ENCODE results near the gene FFAR4.

Gene FFAR4

DNA sequence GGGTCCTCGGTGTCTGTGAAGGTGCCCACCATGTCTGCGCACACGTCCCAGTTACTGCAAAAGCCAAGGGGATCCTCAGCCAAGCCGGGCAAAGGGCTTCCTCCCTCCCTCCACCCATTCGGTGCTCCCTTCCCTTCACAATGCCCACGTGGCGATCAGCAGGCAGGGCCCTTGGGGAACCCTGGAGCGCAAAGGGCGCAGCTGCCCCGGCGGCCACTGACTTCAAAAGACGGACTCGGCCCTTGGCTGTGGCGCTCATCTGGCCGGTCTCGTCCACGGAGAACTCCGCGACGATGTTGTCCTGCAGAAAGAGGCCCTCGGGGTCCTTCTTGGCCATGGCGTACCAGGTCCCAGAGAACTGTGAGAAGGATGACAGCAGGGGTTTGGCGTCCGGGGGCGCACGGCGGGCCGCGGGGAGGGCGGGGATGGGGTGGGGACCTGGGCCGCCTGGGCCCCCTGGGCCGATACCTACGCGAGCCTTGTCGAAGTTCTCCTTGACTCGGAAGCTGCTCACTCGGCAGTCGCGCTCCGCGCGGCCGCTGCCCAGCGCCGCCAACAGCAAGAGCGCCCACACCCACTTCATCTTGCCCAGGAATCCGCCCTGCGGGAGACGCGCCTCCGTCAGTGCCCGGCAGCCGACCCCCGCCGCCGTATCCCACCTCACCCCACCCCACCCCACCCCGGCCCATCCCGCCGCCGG is 34.1 kb downstream of the FFAR4 start:
- no peak for DNase-seq
- TF ChIP-seq GATA1 (IDR thresholded peaks at IDR 0.05; ENCODE audit: low read depth, low read length) (no peak), POLR2A (IDR thresholded peaks at IDR 0.05; ENCODE audit: low read length) (no peak)

DNA sequence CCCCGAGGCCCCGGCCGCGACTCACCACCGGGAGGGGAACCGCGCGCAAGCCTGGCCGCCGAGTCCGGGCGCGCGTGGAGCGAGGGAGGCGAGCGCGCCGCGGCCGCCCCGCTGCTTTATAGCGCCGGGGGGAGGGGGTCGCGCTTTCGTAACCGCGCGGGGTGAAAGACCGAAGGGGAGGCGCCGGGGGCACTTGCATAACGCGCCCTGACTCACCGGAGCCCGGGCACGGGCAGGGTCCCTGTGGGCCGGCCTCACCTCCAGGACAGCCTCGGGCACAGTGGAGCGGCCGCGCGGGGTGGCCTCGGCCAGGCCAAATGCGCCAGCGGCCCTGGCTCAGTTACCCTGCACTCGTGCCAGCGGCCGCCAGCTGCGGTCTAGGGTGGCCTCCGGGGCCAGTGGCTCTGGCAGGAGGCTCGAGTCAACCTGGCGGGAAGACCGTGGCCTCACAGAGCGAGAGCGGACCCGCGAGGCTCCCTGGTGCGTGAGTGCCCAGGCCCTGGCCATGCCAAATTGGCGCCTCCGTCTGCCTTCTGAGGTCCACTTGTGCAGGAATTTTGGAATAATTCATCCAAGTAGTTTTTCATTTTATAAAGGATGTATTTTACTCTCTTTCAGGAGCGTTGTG is 34.8 kb downstream of the FFAR4 start, which contains the start of gene RBP4:
TSS of gene RBP4 (minus strand) at position 90 of the 628 bp plus-strand sequence. CDS start 207 bp downstream, outside the sequence.
- DNase-seq = no peak
- TF ChIP-seq GATA1 (IDR thresholded peaks at IDR 0.05; ENCODE audit: low read depth, low read length) (no peak), POLR2A (IDR thresholded peaks at IDR 0.05; ENCODE audit: low read length) (no peak)

DNA sequence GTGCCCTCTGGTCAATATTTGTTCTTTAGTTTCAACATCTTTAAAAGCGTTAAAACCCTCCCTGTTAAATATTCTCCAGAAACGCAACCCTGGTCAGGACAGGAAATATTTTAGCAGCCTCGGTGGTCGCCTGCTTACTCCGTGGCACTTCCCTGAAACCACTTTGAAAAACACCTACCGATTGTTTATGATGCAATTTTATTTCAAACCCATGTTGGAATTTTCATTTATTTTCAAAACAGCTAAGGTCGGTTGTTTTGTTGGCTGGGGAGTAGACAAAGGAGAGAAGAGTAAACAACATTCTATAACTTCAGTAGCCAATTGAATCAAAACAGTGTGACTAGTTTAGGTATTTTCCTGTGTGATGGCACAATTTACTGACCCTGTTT is 35.3 kb downstream of the FFAR4 start:
- no peak for DNase-seq
- TF ChIP-seq POLR2A (IDR thresholded peaks at IDR 0.05; ENCODE audit: low read length) (no peak), GATA1 (IDR thresholded peaks at IDR 0.05; ENCODE audit: low read depth, low read length) (no peak)

GRCh38 chr10:93603023-93603422 is 36.6 kb downstream of the FFAR4 start:
- no peak for TF ChIP-seq GATA1 (IDR thresholded peaks at IDR 0.05; ENCODE audit: low read depth, low read length)
- TF ChIP-seq POLR2A (IDR thresholded peaks at IDR 0.05; ENCODE audit: low read length) = no peak
- DNase-seq = no peak

GRCh38 chr10:93604146-93604545 is 37.7 kb downstream of the FFAR4 start:
- TF ChIP-seq GATA1 (IDR thresholded peaks at IDR 0.05; ENCODE audit: low read depth, low read length) = no peak
- TF ChIP-seq POLR2A (IDR thresholded peaks at IDR 0.05; ENCODE audit: low read length) = no peak
- no peak for DNase-seq

DNA sequence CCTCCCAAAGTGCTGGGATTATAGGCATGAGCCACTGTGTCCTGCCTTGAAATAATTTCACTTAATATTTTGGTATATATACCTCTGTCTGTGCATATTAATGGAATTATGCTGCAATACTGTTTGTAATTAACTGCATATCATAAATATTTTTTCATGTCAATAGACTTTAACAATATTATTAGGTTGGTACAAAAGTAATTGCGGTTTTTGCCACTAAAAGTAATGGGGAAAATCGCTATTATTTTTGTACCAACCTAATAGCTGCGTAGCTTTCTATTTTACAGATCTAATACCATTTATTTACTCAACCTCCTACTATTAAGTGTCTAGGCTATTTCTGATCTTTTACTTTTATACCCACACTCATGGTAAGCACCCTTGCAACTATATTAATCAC is 42.0 kb downstream of the FFAR4 start:
- TF ChIP-seq POLR2A (IDR thresholded peaks at IDR 0.05; ENCODE audit: low read length) = no peak
- no peak for TF ChIP-seq GATA1 (IDR thresholded peaks at IDR 0.05; ENCODE audit: low read depth, low read length)
- DNase-seq = no peak

- DNase-seq = no peak
- TF ChIP-seq POLR2A (IDR thresholded peaks at IDR 0.05; ENCODE audit: low read length) (no peak), GATA1 (IDR thresholded peaks at IDR 0.05; ENCODE audit: low read depth, low read length) (no peak)
These were observed 45.8 kb downstream of the FFAR4 start, which contains the start of gene PDE6C for GRCh38 chr10:93612311-93612710. PDE6C (plus strand) TSS chr10:93612537; CDS start chr10:93612726, 189 bp downstream.

DNA sequence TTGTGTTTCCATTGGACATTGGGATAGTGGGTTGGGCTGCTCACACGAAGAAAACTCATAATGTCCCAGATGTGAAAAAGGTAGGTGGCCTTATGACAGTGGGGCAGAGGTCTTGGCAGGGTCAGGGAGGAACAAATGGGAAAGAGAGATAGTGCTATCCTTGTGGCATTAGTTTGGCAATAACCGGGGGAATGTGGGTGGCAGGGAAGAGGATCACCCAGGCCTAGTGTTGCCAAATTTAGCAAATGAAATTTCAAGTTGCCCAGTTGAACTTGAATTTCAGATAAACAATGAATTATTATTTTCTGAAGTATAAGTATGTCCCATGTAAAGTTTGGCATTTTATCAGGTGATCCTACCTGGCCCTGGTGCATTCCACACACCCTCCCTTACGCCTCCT is 46.7 kb downstream of the FFAR4 start:
- no peak for DNase-seq
- no peak for TF ChIP-seq POLR2A (IDR thresholded peaks at IDR 0.05; ENCODE audit: low read length)
- TF ChIP-seq GATA1 (IDR thresholded peaks at IDR 0.05; ENCODE audit: low read depth, low read length) = no peak

DNA sequence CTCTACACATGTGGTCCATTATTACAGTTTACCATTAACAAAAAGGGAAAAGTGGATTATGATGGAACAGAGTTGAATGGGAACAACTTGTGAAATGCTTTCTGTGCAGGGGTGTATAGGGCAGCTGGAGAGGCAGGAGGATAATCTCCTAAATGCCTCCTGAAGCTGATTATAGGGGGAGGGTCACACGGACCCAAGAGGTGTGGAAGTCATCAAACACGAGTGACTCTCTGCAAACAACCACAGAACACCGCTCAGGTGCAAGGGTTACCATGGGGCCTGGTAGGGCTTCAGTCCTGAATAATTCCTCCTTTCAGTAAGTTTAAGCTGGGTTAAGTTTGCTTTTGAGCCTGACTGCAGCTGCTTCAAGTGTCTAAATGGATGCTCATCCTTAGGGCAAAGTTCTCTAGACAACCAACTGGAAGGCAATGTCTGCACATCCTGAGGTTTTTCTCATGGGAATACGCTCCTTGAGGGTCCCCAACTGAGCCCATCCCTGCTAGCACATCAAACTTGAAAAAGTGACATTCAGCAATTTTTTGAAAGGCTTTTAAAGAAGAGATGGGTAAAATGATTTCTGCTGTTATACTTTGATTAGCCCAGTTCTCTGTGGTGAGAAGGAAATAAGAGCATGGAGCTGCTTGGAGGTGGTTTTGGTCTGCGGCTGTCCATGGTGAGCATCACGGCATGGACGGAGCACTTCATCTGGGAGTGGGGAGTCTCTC is 47.8 kb downstream of the FFAR4 start:
- TF ChIP-seq POLR2A (IDR thresholded peaks at IDR 0.05; ENCODE audit: low read length) (no peak), GATA1 (IDR thresholded peaks at IDR 0.05; ENCODE audit: low read depth, low read length) (no peak)
- DNase-seq = no peak

- no peak for DNase-seq
- TF ChIP-seq GATA1 (IDR thresholded peaks at IDR 0.05; ENCODE audit: low read depth, low read length) = no peak
- TF ChIP-seq POLR2A (IDR thresholded peaks at IDR 0.05; ENCODE audit: low read length) = no peak
These were observed 49.2 kb downstream of the FFAR4 start for GRCh38 chr10:93615576-93616235.

GRCh38 chr10:93620925-93621324 is 54.5 kb downstream of the FFAR4 start:
- TF ChIP-seq POLR2A (IDR thresholded peaks at IDR 0.05; ENCODE audit: low read length) (no peak), GATA1 (IDR thresholded peaks at IDR 0.05; ENCODE audit: low read depth, low read length) (no peak)
- DNase-seq = no peak

DNA sequence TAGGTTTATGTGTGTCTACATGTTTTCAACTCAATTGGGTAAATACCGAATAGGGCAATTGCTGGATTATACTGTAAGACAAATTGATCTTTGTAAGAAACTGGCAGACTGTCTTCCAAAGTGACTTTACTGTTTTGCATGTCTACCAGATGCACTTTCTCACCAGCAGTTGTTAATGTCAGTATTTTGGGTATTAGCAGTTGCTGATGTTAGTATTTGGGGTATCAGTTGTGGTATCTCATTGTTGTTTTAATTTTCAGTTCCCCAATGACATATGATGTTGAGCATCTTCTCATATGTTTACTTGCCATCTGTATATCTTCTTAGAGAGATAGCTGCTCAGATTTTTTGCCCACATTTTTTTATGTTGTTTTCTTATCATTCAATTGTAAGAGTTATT is 56.5 kb downstream of the FFAR4 start:
- no peak for TF ChIP-seq GATA1 (IDR thresholded peaks at IDR 0.05; ENCODE audit: low read depth, low read length)
- TF ChIP-seq POLR2A (IDR thresholded peaks at IDR 0.05; ENCODE audit: low read length) = no peak
- no peak for DNase-seq

DNA sequence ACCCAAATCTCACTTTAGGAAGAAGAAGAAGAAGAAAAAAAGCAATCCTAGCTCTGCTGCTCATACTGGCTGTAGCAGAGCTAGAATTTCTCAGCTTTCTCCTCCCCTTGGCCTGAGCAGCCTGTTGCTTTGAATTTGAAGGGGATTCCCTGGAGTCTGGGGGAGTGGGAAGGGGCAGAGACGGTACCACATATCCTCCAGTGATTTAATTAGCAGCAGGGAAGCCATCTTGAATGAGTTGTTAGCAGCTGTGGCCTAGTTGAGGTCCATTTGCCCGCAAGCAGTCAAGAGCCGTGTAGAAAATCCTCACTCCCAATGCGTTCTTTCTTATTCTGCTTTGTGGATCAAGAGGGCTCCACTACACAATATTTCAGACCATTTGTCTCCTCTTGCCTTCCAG is 62.4 kb downstream of the FFAR4 start:
- no peak for DNase-seq
- TF ChIP-seq POLR2A (IDR thresholded peaks at IDR 0.05; ENCODE audit: low read length) (no peak), GATA1 (IDR thresholded peaks at IDR 0.05; ENCODE audit: low read depth, low read length) (no peak)
